ENCODE results near the gene TOLLIP. TPM values are rescaled to one million over a fixed set of nuclear protein-coding genes. Genes with fewer than 3 reads are reported as not detected.

Gene TOLLIP
- total and polyA plus RNA-seq, 2 of the 8 experiments (the other 6 are each of a cell fraction or from before 2014, with no cell fraction given) = 23.7 to 34.7 TPM

GRCh38 chr11:1255151-1255550, 54.3 kb downstream of the TOLLIP start:
- H3K14ac ChIP-seq (ENCODE audit: insufficient read length) = no peak overlapping the region
- 93% methylated on average over 21 of the region's 24 CpGs; no CpG with 5 or more reads in 1 of the 2 experiments for WGBS, 2 experiments (ENCODE audit: extremely low coverage in 1 of 2, insufficient coverage in 1 of 2, insufficient read length in 1 of 2, insufficient replicate concordance in 2 of 2, low coverage in 1 of 2, low lambda C conversion rate in 2 of 2, missing lambda C conversion rate in 1 of 2)
- FAIRE-seq = no peak

More at GRCh38 chr11:1255151-1255550, 54.3 kb downstream of the TOLLIP start:
- no peak overlapping the region for H4K5ac ChIP-seq (ENCODE audit: insufficient read length, low read depth, low read length)
- H3K23ac ChIP-seq (ENCODE audit: insufficient read length) = no peak overlapping the region
- no peak overlapping the region for H4K8ac ChIP-seq (ENCODE audit: extremely low read depth, insufficient read depth, low read length)
- H3K4ac ChIP-seq (replicated peaks; ENCODE audit: insufficient read length, low read depth, low read length) = no peak overlapping the region
- no peak overlapping the region for H3K18ac ChIP-seq (ENCODE audit: extremely low read depth, low read length)
- DNase-seq (ENCODE audit: low read depth in 1 of 2, low spot score in 2 of 2) = no peak
- no peak overlapping the region for H2BK5ac ChIP-seq (ENCODE audit: low read depth, low read length)
- no peak overlapping the region for H3K27ac ChIP-seq (ENCODE audit: low read depth, low read length)
- H3K9me3 ChIP-seq (ENCODE audit: insufficient read depth in 2 of 2, low read depth in 1 of 2, low read length in 1 of 2) = peaks cover 16 to 42% of the 10 kb centered on the region in 2 experiments
- H3K4me2 ChIP-seq (ENCODE audit: insufficient read depth in 1 of 2, low read depth in 2 of 2, low read length in 2 of 2) = no peak overlapping the region
- H3K27me3 ChIP-seq (replicated peaks in 1 of 4; ENCODE audit: control insufficient read depth in 3 of 4, extremely low read depth in 1 of 4, insufficient read depth in 3 of 4, low read length in 3 of 4) = no peaks in the 10 kb centered on the region
- H3K9ac ChIP-seq (replicated peaks in 1 of 4; ENCODE audit: extremely low read depth in 1 of 4, low read depth in 3 of 4, low read length in 3 of 4) = no peak overlapping the region
- H3K56ac ChIP-seq (replicated peaks; ENCODE audit: insufficient read length, low read depth, low read length) = no peak overlapping the region
- H3K4me3 ChIP-seq (ENCODE audit: extremely low read depth in 1 of 4, insufficient read depth in 2 of 4, low read depth in 3 of 4, low read length in 4 of 4) = no peak overlapping the region
- no peak overlapping the region for H2BK20ac ChIP-seq (ENCODE audit: low read length)
- H3K79me2 ChIP-seq (ENCODE audit: control insufficient read depth in 1 of 2, insufficient read depth in 2 of 2, low read length in 2 of 2) = no peaks in the 10 kb centered on the region
- no peak overlapping the region for H2BK15ac ChIP-seq (ENCODE audit: low read length)
- no peaks in the 10 kb centered on the region for H3K79me1 ChIP-seq (ENCODE audit: low read depth, low read length)
- no peak overlapping the region for H2BK120ac ChIP-seq (replicated peaks; ENCODE audit: low read depth, low read length)
- CTCF ChIA-PET (ENCODE audit: partially characterized antibody) = interaction anchor here (0.6 kb wide), 1 partner anchor 362 kb away, joined by 4 read pairs; no protein-coding TSS in a partner anchor
- no peak overlapping the region for H2AFZ ChIP-seq (ENCODE audit: low read length)
- POLR2A ChIA-PET (ENCODE audit: partially characterized antibody) = no interaction called here
- no peak overlapping the region for H2AK5ac ChIP-seq (ENCODE audit: low read depth, low read length)
- H4K91ac ChIP-seq (replicated peaks; ENCODE audit: insufficient read length, low read length) = no peak overlapping the region
- no peak overlapping the region for H2BK12ac ChIP-seq (ENCODE audit: low read depth, low read length)
- H3K36me3 ChIP-seq (ENCODE audit: control insufficient read depth in 2 of 4, insufficient read depth in 4 of 4, low read length in 3 of 4) = no peaks in the 10 kb centered on the region
- no peaks in the 10 kb centered on the region for H3K23me2 ChIP-seq (ENCODE audit: low read depth, low read length)
- TF ChIP-seq MAX (IDR thresholded peaks at IDR 0.05) = no peak
- TF ChIP-seq CBX8 (IDR thresholded peaks at IDR 0.05; ENCODE audit: borderline replicate concordance, low read depth, low read length) = no peak
- TF ChIP-seq CTBP2 (IDR thresholded peaks at IDR 0.05; ENCODE audit: borderline replicate concordance, insufficient read depth, insufficient read length, low read length) = no peak
- TF ChIP-seq SP2 (IDR thresholded peaks at IDR 0.05; ENCODE audit: low read length) = no peak
- no peak for TF ChIP-seq SIN3A (conservative IDR thresholded peaks at IDR 0.05 in 1 of 2, IDR thresholded peaks at IDR 0.05 in 1 of 2; ENCODE audit: low read depth in 1 of 2, low read length in 2 of 2)
- no peak for TF ChIP-seq KDM4A (IDR thresholded peaks at IDR 0.05; ENCODE audit: low read depth, low read length, severe bottlenecking)
- TF ChIP-seq POU5F1 (IDR thresholded peaks at IDR 0.05; ENCODE audit: low read depth, low read length) = no peak
- no peak for TF ChIP-seq ATF2 (IDR thresholded peaks at IDR 0.05; ENCODE audit: low read length)
- no peak for TF ChIP-seq PHF8 (conservative IDR thresholded peaks at IDR 0.05; ENCODE audit: low read depth, low read length)
- TF ChIP-seq ATF3 (IDR thresholded peaks at IDR 0.05; ENCODE audit: insufficient read depth, low read depth, low read length) = no peak
- H4K20me1 ChIP-seq (replicated peaks in 1 of 2; ENCODE audit: control insufficient read depth in 1 of 2, insufficient read depth in 2 of 2, low read length in 2 of 2) = no peaks in the 10 kb centered on the region
- peaks cover 0 to 5% (median 0%) of the 10 kb centered on the region in 4 experiments; a peak in 2 of 7 replicates for H3K4me1 ChIP-seq (replicated peaks in 1 of 4; ENCODE audit: control insufficient read depth in 3 of 4, insufficient read depth in 4 of 4, low read length in 3 of 4)
